Kidney (tissue), 14 donors: ENCODE measurements around the gene SNX5. TPM values are rescaled to one million over a fixed set of nuclear protein-coding genes. Genes with fewer than 3 reads are reported as not detected.

Experiments
- DNase-seq, 5 donors: peaks; one replicate each; pipeline ENCODE4 v3.0.0-alpha.2; 2013 to 2020
- FAIRE-seq: peaks from 2 replicates; lab custom pipeline; 2012; peaks lifted over from hg19 to GRCh38; lab: Jason Lieb, UNC
- H3K27ac ChIP-seq, 2 donors: one replicate each; pipeline ENCODE4 v1.7.0; 2013; ENCODE audit warnings: low read depth in 2 of 2, low read length in 2 of 2, inconsistent platforms in 1 of 2
- H3K27me3 ChIP-seq: one replicate; pipeline ENCODE4 v1.7.1; 2013; ENCODE audit warnings: low read length, inconsistent platforms; ENCODE audit not compliant: control insufficient read depth, insufficient read depth
- H3K36me3 ChIP-seq, 3 donors: one replicate each; pipeline versions ENCODE4 v1.7.0 to v1.7.1; 2013; ENCODE audit warnings: low read length in 3 of 3, control low read depth in 1 of 3, inconsistent platforms in 1 of 3; ENCODE audit not compliant: insufficient read depth in 3 of 3, control insufficient read depth in 2 of 3
- H3K4me1 ChIP-seq, 3 donors: one replicate each; pipeline versions ENCODE4 v1.7.0 to v1.7.1; 2013; ENCODE audit warnings: low read length in 3 of 3, inconsistent platforms in 1 of 3, low read depth in 1 of 3; ENCODE audit not compliant: control insufficient read depth in 2 of 3, insufficient read depth in 2 of 3
- H3K4me3 ChIP-seq, 3 donors: one replicate each; pipeline versions ENCODE4 v1.7.0 to v1.8.1; 2013; ENCODE audit warnings: low read length in 3 of 3, control low read depth in 1 of 3, inconsistent platforms in 1 of 3
- H3K9ac ChIP-seq, 3 donors: one replicate each; pipeline versions ENCODE4 v1.7.0 to v1.7.1; 2013; ENCODE audit warnings: low read length in 3 of 3, control low read depth in 1 of 3, inconsistent platforms in 1 of 3
- H3K9me3 ChIP-seq, 3 donors: one replicate each; pipeline versions ENCODE4 v1.7.0 to v1.7.1; 2013; ENCODE audit warnings: low read length in 3 of 3, control low read depth in 1 of 3, inconsistent platforms in 1 of 3; ENCODE audit not compliant: control insufficient read depth in 2 of 3, insufficient read depth in 1 of 3
- CTCF ChIP-seq: IDR thresholded peaks from 3 replicates; pipeline ENCODE4 v1.5.1; 2012; ENCODE audit warnings: mild to moderate bottlenecking, moderate library complexity, borderline replicate concordance; ENCODE audit not compliant: insufficient read depth; ENCODE audit errors: extremely low read depth
- intact Hi-C: fragments of 100-400 bp; cut with DNase I; formaldehyde crosslinking; loops from one replicate; pipeline ENCODE4 v1.11.1; 2022
- polyA plus RNA-seq: library from polyadenylated mRNA; stranded (reverse); fragments of 350-450 nt; fragmentation: Illumina TruSeq; extraction: RNeasy Lipid Tissue Mini Kit (QIAGEN cat#74804); gene quantifications from one replicate; pipeline ENCODE4 v1.2.3, GENCODE V29; 2014; ENCODE audit warnings: low read depth, low replicate concordance; ENCODE audit not compliant: insufficient read depth
- total RNA-seq: library from RNA; stranded (reverse); fragmentation: NEBNext Ultra II Directional; extraction: Animal tissue kit (Norgen Biotek cat#: 25700); gene quantifications from one replicate; pipeline ENCODE4 v1.2.1, GENCODE V29; 2021
- donor health status: control.
- donor health status: control.
- donor health status: control.
- donor health status: control.
- donor health status: control.
- donor health status: DM: yes; HTN: yes; CAD: no.
- donor health status: Normal renal cell carcinoma (clear cell type).

The SNX5 gene
- total and polyA plus RNA-seq, 2 donors from 2014 or later: 94.9 to 133 TPM

- DNase-seq: peak in 2 of 5 donors; percentile 54 to 56
- no peak for TF ChIP-seq CTCF
- H3K4me1 ChIP-seq: peaks cover 0 to 44% (median 24%) of the 10 kb centered on the region in 3 donors
- intact Hi-C loops: no loop called here
- peak overlapping the region; percentile 99 for H3K27ac ChIP-seq
- no peaks in the 10 kb centered on the region for H3K27me3 ChIP-seq
- H3K9me3 ChIP-seq: no peaks in the 10 kb centered on the region
- no peaks in the 10 kb centered on the region for H3K36me3 ChIP-seq
- FAIRE-seq: no peak
- H3K4me3 ChIP-seq: peak overlapping the region; percentile 65 to 90 (median 74)
- peak overlapping the region; percentile 74 to 93 (median 88) for H3K9ac ChIP-seq
Observed at GRCh38 chr20:17967521-17968365, 851 bp downstream of the SNX5 start.

GRCh38 chr20:17966432-17967310 is 1.9 kb downstream of the SNX5 start:
- Histone ChIP-seq H3K27me3 (no peaks in the 10 kb centered on the region), H3K4me1 (peaks cover 0 to 46% (median 26%) of the 10 kb centered on the region in 3 donors), H3K9me3 (no peaks in the 10 kb centered on the region), H3K36me3 (no peaks in the 10 kb centered on the region), H3K9ac (peak overlapping the region; percentile 26 to 93 (median 88)), H3K4me3 (peak overlapping the region; percentile 65 to 90 (median 74)), H3K27ac (peak overlapping the region; percentile 99)
- intact Hi-C loops: no loop called here
- DNase-seq (peak in 2 of 5 donors; percentile 68 to 69), FAIRE-seq (no peak)
- TF ChIP-seq CTCF: no peak

- H3K36me3 ChIP-seq: no peaks in the 10 kb centered on the region
- peak overlapping the region; percentile 1 to 74 (median 13) for H3K4me3 ChIP-seq
- no peaks in the 10 kb centered on the region for H3K27me3 ChIP-seq
- intact Hi-C loops: no loop called here
- H3K27ac ChIP-seq: peak overlapping the region; percentile 55 to 81
- peaks cover 0 to 43% (median 33%) of the 10 kb centered on the region in 3 donors for H3K4me1 ChIP-seq
- no peaks in the 10 kb centered on the region for H3K9me3 ChIP-seq
- peak overlapping the region; percentile 13 to 41 (median 20) for H3K9ac ChIP-seq
- TF ChIP-seq CTCF: no peak
- DNase-seq: no peak
- FAIRE-seq: no peak
Observed at GRCh38 chr20:17965042-17965697, 3.4 kb downstream of the SNX5 start.
